ENCODE measurements around the gene ANKRA2. TPM values are rescaled to one million over a fixed set of nuclear protein-coding genes. Genes with fewer than 3 reads are reported as not detected.

ANKRA2 gene
- total RNA-seq, 2 experiments from 2014 or later = 45.0 to 45.1 TPM

DNA sequence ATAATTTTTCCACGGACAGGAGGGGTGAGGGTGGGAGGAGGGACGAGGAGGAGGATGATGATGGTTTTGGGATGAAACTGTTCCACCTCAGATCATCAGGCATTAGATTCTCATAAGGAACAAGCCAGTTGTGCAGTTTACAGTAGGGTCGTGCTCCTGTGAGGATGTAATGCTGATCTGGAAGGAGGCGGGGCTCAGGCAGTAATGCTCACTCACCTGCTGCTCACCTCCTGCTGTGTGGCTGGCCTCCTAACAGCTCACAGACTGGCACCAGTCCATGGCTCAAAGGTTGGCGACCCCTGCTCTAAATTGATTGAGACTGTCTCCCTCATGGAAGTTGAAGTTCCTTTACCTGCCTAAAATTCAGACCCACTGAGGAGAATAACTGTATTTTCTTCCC is 33.2 kb downstream of the ANKRA2 start:
- Mint-ChIP-seq H3K4me1 (ENCODE audit: low read depth) (no peaks in the 10 kb centered on the region), H3K27me3 (peaks cover 47% of the 10 kb centered on the region), H3K4me3 (no peak overlapping the region), H3K27ac (no peak overlapping the region), H3K9me3 (no peaks in the 10 kb centered on the region), H3K36me3 (ENCODE audit: low read depth) (no peaks in the 10 kb centered on the region)
- DNase-seq (no peak), ATAC-seq (ENCODE audit: poor library complexity) (no peak)
- intact Hi-C loops (cut with DNase I, micrococcal nuclease) = loop anchor here in 1 of 2 experiments (5.0 kb wide), 1 partner anchor 450 kb away; no protein-coding TSS in a partner anchor
- Histone ChIP-seq H3K27me3 (ENCODE audit: control insufficient read depth in 1 of 2, insufficient read depth in 2 of 2, low read length in 2 of 2) (peaks cover 5 to 10% of the 10 kb centered on the region in 2 experiments), H3K9me3 (ENCODE audit: control insufficient read depth in 1 of 2, insufficient read depth in 1 of 2, low read length in 2 of 2) (no peaks in the 10 kb centered on the region), H3K4me3 (ENCODE audit: low read length) (no peak overlapping the region), H3K27ac (ENCODE audit: low read depth in 1 of 2, low read length in 2 of 2) (no peak overlapping the region), H3K36me3 (ENCODE audit: insufficient read depth, low read length) (no peaks in the 10 kb centered on the region), H3K4me1 (ENCODE audit: insufficient read depth, low read length) (peaks cover 4% of the 10 kb centered on the region)
- POLR2A ChIA-PET = no interaction called here
- TF ChIP-seq, protein P1, sequence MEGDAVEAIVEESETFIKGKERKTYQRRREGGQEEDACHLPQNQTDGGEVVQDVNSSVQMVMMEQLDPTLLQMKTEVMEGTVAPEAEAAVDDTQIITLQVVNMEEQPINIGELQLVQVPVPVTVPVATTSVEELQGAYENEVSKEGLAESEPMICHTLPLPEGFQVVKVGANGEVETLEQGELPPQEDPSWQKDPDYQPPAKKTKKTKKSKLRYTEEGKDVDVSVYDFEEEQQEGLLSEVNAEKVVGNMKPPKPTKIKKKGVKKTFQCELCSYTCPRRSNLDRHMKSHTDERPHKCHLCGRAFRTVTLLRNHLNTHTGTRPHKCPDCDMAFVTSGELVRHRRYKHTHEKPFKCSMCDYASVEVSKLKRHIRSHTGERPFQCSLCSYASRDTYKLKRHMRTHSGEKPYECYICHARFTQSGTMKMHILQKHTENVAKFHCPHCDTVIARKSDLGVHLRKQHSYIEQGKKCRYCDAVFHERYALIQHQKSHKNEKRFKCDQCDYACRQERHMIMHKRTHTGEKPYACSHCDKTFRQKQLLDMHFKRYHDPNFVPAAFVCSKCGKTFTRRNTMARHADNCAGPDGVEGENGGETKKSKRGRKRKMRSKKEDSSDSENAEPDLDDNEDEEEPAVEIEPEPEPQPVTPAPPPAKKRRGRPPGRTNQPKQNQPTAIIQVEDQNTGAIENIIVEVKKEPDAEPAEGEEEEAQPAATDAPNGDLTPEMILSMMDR (IDR thresholded peaks at IDR 0.05) = no peak
- CTCF ChIA-PET = no interaction called here

DNA sequence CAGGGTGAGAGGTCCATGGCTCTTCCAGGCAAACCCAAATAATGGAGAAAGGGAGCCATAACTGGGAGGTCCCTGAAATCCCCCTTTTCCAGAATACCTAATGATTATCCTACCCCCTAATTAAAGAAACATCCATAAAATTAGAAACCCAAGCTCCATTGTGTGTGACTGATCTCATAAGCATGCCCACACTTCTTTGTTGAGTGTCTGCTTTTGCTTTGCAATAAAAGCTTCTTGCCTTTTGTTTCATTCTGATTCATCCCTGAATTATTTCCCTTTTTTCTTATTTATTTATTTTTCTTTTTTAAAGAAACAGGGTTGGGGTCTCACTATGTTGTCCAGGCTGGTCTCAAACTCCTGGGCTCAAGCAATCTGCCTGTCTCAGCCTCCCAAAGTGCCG is 34.1 kb downstream of the ANKRA2 start:
- no peak for ATAC-seq (ENCODE audit: poor library complexity)
- H3K27ac ChIP-seq (ENCODE audit: low read depth in 1 of 2, low read length in 2 of 2) = no peak overlapping the region
- H3K4me3 Mint-ChIP-seq = no peak overlapping the region
- no peaks in the 10 kb centered on the region for H3K4me1 ChIP-seq (ENCODE audit: insufficient read depth, low read length)
- H3K36me3 ChIP-seq (ENCODE audit: insufficient read depth, low read length) = no peaks in the 10 kb centered on the region
- H3K9me3 Mint-ChIP-seq = no peaks in the 10 kb centered on the region
- H3K27me3 ChIP-seq (ENCODE audit: control insufficient read depth in 1 of 2, insufficient read depth in 2 of 2, low read length in 2 of 2) = peaks cover 5 to 14% of the 10 kb centered on the region in 2 experiments
- no peak overlapping the region for H3K27ac Mint-ChIP-seq
- intact Hi-C loops (cut with DNase I, micrococcal nuclease) = loop anchor here in 1 of 2 experiments (5.0 kb wide), 1 partner anchor 449 kb away; no protein-coding TSS in a partner anchor
- no peaks in the 10 kb centered on the region for H3K9me3 ChIP-seq (ENCODE audit: control insufficient read depth in 1 of 2, insufficient read depth in 1 of 2, low read length in 2 of 2)
- H3K36me3 Mint-ChIP-seq (ENCODE audit: low read depth) = no peaks in the 10 kb centered on the region
- H3K4me1 Mint-ChIP-seq (ENCODE audit: low read depth) = no peaks in the 10 kb centered on the region
- TF ChIP-seq, protein P1 (IDR thresholded peaks at IDR 0.05) = no peak
- no peak for DNase-seq
- peaks cover 48% of the 10 kb centered on the region for H3K27me3 Mint-ChIP-seq
- H3K4me3 ChIP-seq (ENCODE audit: low read length) = no peak overlapping the region
- CTCF ChIA-PET = no interaction called here
- POLR2A ChIA-PET = no interaction called here

DNA sequence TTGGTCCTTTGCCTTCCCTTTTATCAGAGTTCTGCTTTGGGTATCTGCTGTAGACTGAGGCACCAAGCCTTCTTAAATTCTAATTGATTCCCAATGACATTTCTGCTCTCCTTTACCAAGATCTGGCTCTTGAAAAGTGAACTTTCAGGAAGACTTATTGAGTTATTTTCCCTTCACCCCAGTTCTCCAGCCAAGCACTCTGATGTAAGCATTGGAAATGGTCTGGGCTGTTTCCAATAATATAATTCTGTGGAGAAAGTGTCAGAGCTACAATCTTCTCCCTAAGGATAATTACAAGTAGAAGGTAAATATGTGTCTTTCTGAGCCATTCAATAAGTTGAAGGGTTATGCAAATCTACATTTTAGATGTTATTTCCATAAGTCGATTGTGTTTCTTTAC is 36.4 kb downstream of the ANKRA2 start:
- H3K27ac Mint-ChIP-seq = no peak overlapping the region
- CTCF ChIA-PET = no interaction called here
- POLR2A ChIA-PET = no interaction called here
- no peaks in the 10 kb centered on the region for H3K9me3 ChIP-seq (ENCODE audit: control insufficient read depth in 1 of 2, insufficient read depth in 1 of 2, low read length in 2 of 2)
- no peaks in the 10 kb centered on the region for H3K4me1 Mint-ChIP-seq (ENCODE audit: low read depth)
- ATAC-seq (ENCODE audit: poor library complexity) (no peak), DNase-seq (no peak)
- H3K27me3 ChIP-seq (ENCODE audit: control insufficient read depth in 1 of 2, insufficient read depth in 2 of 2, low read length in 2 of 2) = peaks cover 5 to 14% of the 10 kb centered on the region in 2 experiments
- H3K27me3 Mint-ChIP-seq = peaks cover 41% of the 10 kb centered on the region
- no peaks in the 10 kb centered on the region for H3K9me3 Mint-ChIP-seq
- intact Hi-C loops (cut with DNase I, micrococcal nuclease) = no loop called here
- no peaks in the 10 kb centered on the region for H3K36me3 ChIP-seq (ENCODE audit: insufficient read depth, low read length)
- no peaks in the 10 kb centered on the region for H3K4me1 ChIP-seq (ENCODE audit: insufficient read depth, low read length)
- no peak overlapping the region for H3K4me3 Mint-ChIP-seq
- H3K36me3 Mint-ChIP-seq (ENCODE audit: low read depth) = no peaks in the 10 kb centered on the region
- no peak overlapping the region for H3K27ac ChIP-seq (ENCODE audit: low read depth in 1 of 2, low read length in 2 of 2)
- no peak overlapping the region for H3K4me3 ChIP-seq (ENCODE audit: low read length)
- TF ChIP-seq, protein P1 (IDR thresholded peaks at IDR 0.05) = no peak
